Erythroblast (primary cell): ENCODE results near the gene PBLD.

Experiments
- GATA1 ChIP-seq: IDR thresholded peaks from 2 replicates; pipeline ENCODE4 v1.6.1; 2011; ENCODE audit warnings: low read depth, mild to moderate bottlenecking, control low read depth, low read length, moderate library complexity
- POLR2A ChIP-seq: IDR thresholded peaks from 2 replicates; pipeline ENCODE4 v1.6.1; 2011; ENCODE audit warnings: mild to moderate bottlenecking, low read length

- no peak for TF ChIP-seq POLR2A
- TF ChIP-seq GATA1: no peak
These were observed 42.0 kb downstream of the PBLD start for GRCh38 chr10:68290736-68291135.
